ENCODE results near the gene TVP23C. TPM values are rescaled to one million over a fixed set of nuclear protein-coding genes. Genes with fewer than 3 reads are reported as not detected.

The TVP23C gene
- total RNA-seq, 2 experiments from 2014 or later: 10.8 to 11.3 TPM

DNA sequence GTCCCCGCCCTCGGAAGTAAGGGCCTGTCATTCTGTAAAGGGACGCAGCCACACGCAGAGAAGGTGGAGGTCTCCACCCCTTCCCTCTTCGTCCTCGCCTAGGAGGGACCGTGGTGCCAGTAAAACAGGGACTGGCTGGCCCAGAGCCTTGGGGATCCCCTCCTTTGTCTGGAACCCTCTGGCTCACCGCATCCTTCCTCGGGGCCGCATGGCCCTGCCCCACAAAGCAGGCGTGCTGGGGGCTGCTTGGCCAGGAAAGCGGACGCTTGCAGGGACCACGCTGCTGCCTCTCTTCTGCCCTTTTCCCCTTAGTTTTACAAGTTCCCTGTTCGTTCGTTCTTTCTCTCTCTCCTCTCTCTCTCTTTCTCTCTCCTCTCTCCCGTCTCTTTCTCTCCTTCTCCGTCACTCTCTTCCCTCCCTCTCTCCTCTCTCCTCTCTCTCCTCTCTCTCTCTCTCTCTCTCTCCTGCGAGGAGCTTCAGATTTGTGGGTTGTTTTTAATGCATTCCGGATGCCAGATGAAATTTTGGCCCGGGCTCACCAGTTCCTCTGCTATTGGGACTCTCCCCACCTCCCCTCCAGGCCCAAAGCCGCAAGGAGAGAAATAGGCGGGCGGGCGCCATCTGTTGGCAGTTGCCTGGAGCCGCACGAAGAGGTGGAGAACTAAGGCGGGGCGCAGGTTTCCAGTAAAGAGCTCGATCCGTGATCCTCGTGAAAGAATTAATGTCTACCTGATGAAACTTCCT is 60.7 kb downstream of the TVP23C start:
- Mint-ChIP-seq H3K36me3 (peaks cover 15% of the 10 kb centered on the region), H3K27me3 (no peaks in the 10 kb centered on the region), H3K9me3 (no peaks in the 10 kb centered on the region), H3K4me1 (ENCODE audit: low read depth) (peaks cover 5% of the 10 kb centered on the region), H3K4me3 (no peak overlapping the region), H3K27ac (no peak overlapping the region)
- intact Hi-C loops (cut with micrococcal nuclease): loop anchor here (1.0 kb wide), 2 partner anchors 242 to 245 kb away; no protein-coding TSS in a partner anchor
- ChIA-PET CTCF (interaction anchor here (0.6 to 4.9 kb wide), 22 partner anchors 9 to 1753 kb away, joined by 3 to 84 read pairs (median 4); no protein-coding TSS in a partner anchor), POLR2A (no interaction called here)
- peak; percentile 84 for DNase-seq

DNA sequence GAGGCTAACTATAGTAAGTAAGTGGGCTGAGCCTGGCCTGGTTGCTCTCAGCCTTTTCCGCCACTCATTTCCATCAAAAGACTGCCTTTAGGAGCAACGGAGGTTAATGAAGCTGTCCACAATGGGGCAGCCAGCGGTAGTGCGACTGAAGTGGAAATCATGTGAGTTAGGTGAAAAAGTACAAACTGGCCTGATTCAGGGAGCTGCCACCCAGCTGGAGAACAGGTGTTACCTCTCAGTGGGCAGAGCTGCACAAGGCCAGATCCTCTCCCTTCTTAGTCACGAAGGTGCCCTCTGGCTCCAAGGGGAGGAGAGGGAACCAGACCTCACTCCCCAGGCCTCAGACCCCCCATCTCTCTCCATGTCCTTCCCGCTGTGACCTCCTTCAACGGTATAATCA is 61.5 kb downstream of the TVP23C start:
- H3K27me3 Mint-ChIP-seq: no peaks in the 10 kb centered on the region
- no peaks in the 10 kb centered on the region for H3K9me3 Mint-ChIP-seq
- no peak overlapping the region for H3K27ac Mint-ChIP-seq
- ChIA-PET POLR2A (no interaction called here), CTCF (interaction anchor here (1.3 to 4.9 kb wide), 3 partner anchors 8 to 251 kb away, joined by 3 to 84 read pairs (median 14); no protein-coding TSS in a partner anchor)
- peaks cover 17% of the 10 kb centered on the region for H3K36me3 Mint-ChIP-seq
- peaks cover 5% of the 10 kb centered on the region for H3K4me1 Mint-ChIP-seq (ENCODE audit: low read depth)
- intact Hi-C loops (cut with micrococcal nuclease): loop anchor here (1.0 kb wide), 1 partner anchor 241 kb away; no protein-coding TSS in a partner anchor
- no peak for DNase-seq
- no peak overlapping the region for H3K4me3 Mint-ChIP-seq

GRCh38 chr17:15501282-15501681 is 62.0 kb downstream of the TVP23C start:
- Mint-ChIP-seq H3K4me3 (no peak overlapping the region), H3K27ac (no peak overlapping the region), H3K4me1 (ENCODE audit: low read depth) (peaks cover 5% of the 10 kb centered on the region), H3K9me3 (no peaks in the 10 kb centered on the region), H3K36me3 (peaks cover 14% of the 10 kb centered on the region), H3K27me3 (no peaks in the 10 kb centered on the region)
- POLR2A ChIA-PET: interaction anchor here (0.7 kb wide), 1 partner anchor 114 kb away, joined by 4 read pairs; no protein-coding TSS in a partner anchor
- CTCF ChIA-PET: interaction anchor here (1.3 to 4.9 kb wide), 2 partner anchors 243 to 250 kb away, joined by 3 to 84 read pairs; no protein-coding TSS in a partner anchor
- intact Hi-C loops (cut with micrococcal nuclease): no loop called here
- no peak for DNase-seq

GRCh38 chr17:15498107-15498506 is 65.2 kb downstream of the TVP23C start:
- Mint-ChIP-seq H3K27me3 (no peaks in the 10 kb centered on the region), H3K36me3 (peaks cover 15% of the 10 kb centered on the region), H3K4me3 (no peak overlapping the region), H3K9me3 (no peaks in the 10 kb centered on the region), H3K27ac (no peak overlapping the region), H3K4me1 (ENCODE audit: low read depth) (peaks cover 5% of the 10 kb centered on the region)
- no peak for DNase-seq
- intact Hi-C loops (cut with micrococcal nuclease): no loop called here
- ChIA-PET POLR2A (no interaction called here), CTCF (interaction anchor here (0.9 kb wide), 1 partner anchor 240 kb away, joined by 3 read pairs; no protein-coding TSS in a partner anchor)

- no peaks in the 10 kb centered on the region for H3K4me1 Mint-ChIP-seq (ENCODE audit: low read depth)
- POLR2A ChIA-PET: no interaction called here
- no peaks in the 10 kb centered on the region for H3K9me3 Mint-ChIP-seq
- peaks cover 15% of the 10 kb centered on the region for H3K36me3 Mint-ChIP-seq
- no peak overlapping the region for H3K27ac Mint-ChIP-seq
- no peak overlapping the region for H3K4me3 Mint-ChIP-seq
- CTCF ChIA-PET: no interaction called here
- intact Hi-C loops (cut with micrococcal nuclease): no loop called here
- no peak for DNase-seq
- no peaks in the 10 kb centered on the region for H3K27me3 Mint-ChIP-seq
These were observed 66.3 kb downstream of the TVP23C start for GRCh38 chr17:15496735-15497670.

DNA sequence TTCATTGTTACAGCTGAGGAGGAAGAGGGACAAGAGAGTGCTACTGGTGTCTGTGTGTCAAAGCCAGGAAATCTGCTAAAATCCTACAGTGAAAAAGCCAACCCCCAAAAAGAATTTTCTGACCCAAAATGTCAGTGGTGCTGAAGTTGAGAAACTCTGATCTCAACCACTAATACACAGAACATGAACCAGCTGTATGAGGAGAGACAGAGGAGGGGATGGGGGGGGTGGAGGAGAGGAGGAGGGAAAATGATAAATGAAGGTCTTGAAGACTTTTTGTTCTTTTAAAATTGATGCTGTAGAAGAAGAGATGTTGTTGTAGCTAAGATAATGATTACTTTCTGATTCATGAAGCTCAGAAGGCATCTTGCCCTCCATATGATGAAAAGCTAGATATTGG is 68.5 kb downstream of the TVP23C start:
- Mint-ChIP-seq H3K36me3 (peaks cover 6% of the 10 kb centered on the region), H3K9me3 (no peaks in the 10 kb centered on the region), H3K27ac (no peak overlapping the region), H3K4me3 (no peak overlapping the region), H3K4me1 (ENCODE audit: low read depth) (peaks cover 3% of the 10 kb centered on the region), H3K27me3 (no peaks in the 10 kb centered on the region)
- intact Hi-C loops (cut with micrococcal nuclease): no loop called here
- no peak for DNase-seq
- CTCF ChIA-PET: interaction anchor here (1.0 to 2.5 kb wide), 4 partner anchors 8 to 238 kb away, joined by 3 to 14 read pairs (median 4); no protein-coding TSS in a partner anchor
- POLR2A ChIA-PET: no interaction called here

- H3K4me1 Mint-ChIP-seq (ENCODE audit: low read depth): peaks cover 3% of the 10 kb centered on the region
- no peaks in the 10 kb centered on the region for H3K27me3 Mint-ChIP-seq
- intact Hi-C loops (cut with micrococcal nuclease): no loop called here
- POLR2A ChIA-PET: no interaction called here
- H3K36me3 Mint-ChIP-seq: peaks cover 6% of the 10 kb centered on the region
- CTCF ChIA-PET: interaction anchor here (2.5 kb wide), 1 partner anchor 9 kb away, joined by 14 read pairs; no protein-coding TSS in a partner anchor
- DNase-seq: no peak
- H3K27ac Mint-ChIP-seq: no peak overlapping the region
- H3K9me3 Mint-ChIP-seq: no peaks in the 10 kb centered on the region
- H3K4me3 Mint-ChIP-seq: no peak overlapping the region
These were observed 69.6 kb downstream of the TVP23C start for GRCh38 chr17:15493693-15494035.

DNA sequence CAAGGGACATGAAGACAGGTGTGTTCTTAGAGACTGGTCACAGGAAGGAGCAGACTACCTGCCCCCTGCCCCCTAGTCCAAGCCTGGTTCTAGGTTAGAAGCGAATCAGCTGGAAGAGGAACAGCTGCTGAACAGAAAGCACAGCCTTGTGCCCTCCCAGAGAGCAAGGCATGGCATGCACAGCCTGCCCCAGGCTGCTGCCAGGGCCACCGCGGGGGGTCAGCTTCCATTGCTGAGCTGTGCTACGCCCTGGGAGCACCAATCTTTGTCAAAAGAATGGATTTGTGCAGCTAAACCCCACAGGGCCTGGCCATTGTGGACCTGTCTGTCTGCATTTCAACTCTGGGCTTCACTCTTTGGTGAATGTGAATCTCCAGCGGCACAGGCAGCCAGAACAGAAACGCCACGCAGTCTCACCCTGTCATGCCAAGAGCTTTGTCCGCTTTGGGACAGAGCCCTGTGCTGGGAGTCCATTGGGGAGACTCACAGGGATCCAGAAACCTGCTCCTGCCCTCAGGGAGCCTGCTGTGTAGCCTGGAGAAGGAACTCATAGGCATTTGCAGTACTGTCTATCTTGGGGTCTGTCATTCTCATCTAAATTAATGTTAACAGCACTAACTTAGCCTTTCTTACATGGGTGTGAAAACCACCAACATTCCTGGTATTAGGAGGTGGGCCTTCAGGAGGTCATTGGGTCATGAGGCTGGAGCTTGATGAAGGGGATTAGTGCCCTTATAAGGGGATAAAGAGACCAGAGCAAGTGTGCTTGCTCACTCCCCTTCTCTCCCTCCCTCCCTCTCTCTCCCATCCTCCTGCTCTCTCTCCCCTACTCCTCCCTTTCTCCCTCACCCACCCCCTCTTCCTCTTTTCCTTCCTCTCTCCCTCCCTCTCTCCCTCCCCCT is 70.2 kb downstream of the TVP23C start:
- ChIA-PET CTCF (interaction anchor here (2.5 kb wide), 1 partner anchor 10 kb away, joined by 14 read pairs; no protein-coding TSS in a partner anchor), POLR2A (no interaction called here)
- Mint-ChIP-seq H3K9me3 (no peaks in the 10 kb centered on the region), H3K4me3 (no peak overlapping the region), H3K27ac (no peak overlapping the region), H3K4me1 (ENCODE audit: low read depth) (peaks cover 3% of the 10 kb centered on the region), H3K27me3 (no peaks in the 10 kb centered on the region), H3K36me3 (peaks cover 6% of the 10 kb centered on the region)
- no peak for DNase-seq
- intact Hi-C loops (cut with micrococcal nuclease): no loop called here

GRCh38 chr17:15492186-15492585 is 71.1 kb downstream of the TVP23C start:
- ChIA-PET CTCF (no interaction called here), POLR2A (no interaction called here)
- intact Hi-C loops (cut with micrococcal nuclease): no loop called here
- Mint-ChIP-seq H3K4me1 (ENCODE audit: low read depth) (peaks cover 3% of the 10 kb centered on the region), H3K27me3 (no peaks in the 10 kb centered on the region), H3K36me3 (peaks cover 6% of the 10 kb centered on the region), H3K27ac (no peak overlapping the region), H3K4me3 (no peak overlapping the region), H3K9me3 (no peaks in the 10 kb centered on the region)
- DNase-seq: no peak

- intact Hi-C loops (cut with micrococcal nuclease): no loop called here
- ChIA-PET POLR2A (no interaction called here), CTCF (no interaction called here)
- no peak overlapping the region for H3K27ac Mint-ChIP-seq
- H3K27me3 Mint-ChIP-seq: no peaks in the 10 kb centered on the region
- H3K36me3 Mint-ChIP-seq: peaks cover 1% of the 10 kb centered on the region
- peak; percentile 37 for DNase-seq
- no peaks in the 10 kb centered on the region for H3K9me3 Mint-ChIP-seq
- peaks cover 3% of the 10 kb centered on the region for H3K4me1 Mint-ChIP-seq (ENCODE audit: low read depth)
- no peak overlapping the region for H3K4me3 Mint-ChIP-seq
These were observed 72.5 kb downstream of the TVP23C start for GRCh38 chr17:15490634-15491261.

GRCh38 chr17:15488557-15488956 is 74.7 kb downstream of the TVP23C start:
- H3K9me3 Mint-ChIP-seq: no peaks in the 10 kb centered on the region
- no peak overlapping the region for H3K4me3 Mint-ChIP-seq
- H3K27me3 Mint-ChIP-seq: no peaks in the 10 kb centered on the region
- CTCF ChIA-PET: interaction anchor here (1.6 kb wide), 1 partner anchor 15 kb away, joined by 5 read pairs; no protein-coding TSS in a partner anchor
- peaks cover 3% of the 10 kb centered on the region for H3K4me1 Mint-ChIP-seq (ENCODE audit: low read depth)
- H3K27ac Mint-ChIP-seq: no peak overlapping the region
- H3K36me3 Mint-ChIP-seq: no peaks in the 10 kb centered on the region
- POLR2A ChIA-PET: no interaction called here
- DNase-seq: no peak
- intact Hi-C loops (cut with micrococcal nuclease): no loop called here
